K562 (cell line): Measurements from ENCODE around the gene CHTOP. TPM values are rescaled to one million over a fixed set of nuclear protein-coding genes. Genes with fewer than 3 reads are reported as not detected.

Experiments used
- ATF1 ChIP-seq, 2 experiments: fragments of 450-650 bp in 1 of 2; IDR thresholded peaks; 2 replicates each; pipeline ENCODE4 v1.6.1; 2016; ENCODE audit warnings: missing compliant biosample characterization in 1 of 2, missing genetic modification characterization in 1 of 2
- CBFA2T3 ChIP-seq: fragments of 450-650 bp; IDR thresholded peaks from 2 replicates; pipeline ENCODE4 v1.6.1; 2017
- CXXC5 ChIP-seq: fragments of 250-450 bp; sonication (Bioruptor Pico); IDR thresholded peaks from 2 replicates; pipeline ENCODE4 v1.8.0; 2022; ENCODE audit warnings: inconsistent platforms, mild to moderate bottlenecking, moderate library complexity
- FOXP1 ChIP-seq: sonication (generic); formaldehyde crosslinking; IDR thresholded peaks from 2 replicates; pipeline ENCODE4 v1.8.0; 2022; ENCODE audit warnings: mild to moderate bottlenecking, missing genetic modification reagents
- JUND ChIP-seq, 2 experiments: IDR thresholded peaks; 2 replicates in 1 of 2; 3 replicates in 1 of 2; pipeline ENCODE4 v1.6.1; 2011; ENCODE audit warnings: borderline replicate concordance in 2 of 2, low read depth in 2 of 2, low read length in 2 of 2, improper control_type of control experiment in 1 of 2, missing biosample characterization in 1 of 2, missing genetic modification characterization in 1 of 2, missing genetic modification reagents in 1 of 2
- KLF16 ChIP-seq: IDR thresholded peaks from 2 replicates; pipeline ENCODE4 v1.6.1; 2016; ENCODE audit warnings: antibody characterized with exemption
- MEIS2 ChIP-seq: fragments of 450-650 bp; IDR thresholded peaks from 2 replicates; pipeline ENCODE4 v1.6.1; 2014; ENCODE audit warnings: mild to moderate bottlenecking; ENCODE audit not compliant: partially characterized antibody
- MYNN ChIP-seq, 2 experiments: sonication (generic); formaldehyde crosslinking in 1 of 2; IDR thresholded peaks; 2 replicates each; pipeline versions ENCODE4 v1.5.0 to v1.6.1; 2016 to 2020; ENCODE audit warnings: antibody characterized with exemption in 1 of 2, missing genetic modification reagents in 1 of 2
- NFIC ChIP-seq: fragments of 450-650 bp; IDR thresholded peaks from 2 replicates; pipeline ENCODE4 v1.6.1; 2017; ENCODE audit warnings: mild to moderate bottlenecking, inconsistent platforms
- PHB2 ChIP-seq: fragments of 450-650 bp; IDR thresholded peaks from 2 replicates; pipeline ENCODE4 v1.6.1; 2017; ENCODE audit warnings: low read depth
- POLR2A ChIP-seq: fragments of 450-650 bp; conservative IDR thresholded peaks from 2 replicates; pipeline ENCODE4 v1.6.1; 2016
- POLR2G ChIP-seq: fragments of 200-400 bp; formaldehyde crosslinking; IDR thresholded peaks from 2 replicates; pipeline ENCODE4 v1.6.1; 2017; ENCODE audit warnings: low read depth, mild to moderate bottlenecking, antibody characterized with exemption, low read length, moderate library complexity
- POLR3A ChIP-seq: IDR thresholded peaks from 2 replicates; pipeline ENCODE4 v1.6.1; 2011; ENCODE audit warnings: borderline replicate concordance, mild to moderate bottlenecking, moderate library complexity; ENCODE audit not compliant: insufficient read length, insufficient read depth; ENCODE audit errors: extremely low read depth
- ZBED1 ChIP-seq: IDR thresholded peaks from 2 replicates; pipeline ENCODE4 v1.6.1; 2014
- ZKSCAN1 ChIP-seq: fragments of 150-350 bp; IDR thresholded peaks from 2 replicates; pipeline ENCODE4 v1.6.1; 2016; ENCODE audit warnings: low read depth, low read length
- ZNF75A ChIP-seq: fragments of 450-650 bp; formaldehyde crosslinking; IDR thresholded peaks from 2 replicates; pipeline ENCODE4 v1.4.0; 2020; ENCODE audit warnings: mild to moderate bottlenecking
- polyA plus RNA-seq, 8 experiments: library from polyadenylated mRNA; depleted of rRNA in 4 of 8; stranded (reverse) in 5 of 8; unstranded in 3 of 8; fragments of >200 nt; fragmentation: Nextera tagmentation in 2 of 8; fragmentation: Illumina TruSeq in 1 of 8; extraction: Ambion mirVana in 2 of 8; extraction: Trizol in 1 of 8; gene quantifications; 2 replicates each; pipeline versions ENCODE4 v1.2.1 to v1.2.3, GENCODE V29; 2011 to 2014; ENCODE audit warnings: inconsistent platforms in 1 of 8, missing spikeins in 1 of 8
- total RNA-seq, 7 experiments: library from RNA; depleted of rRNA in 6 of 7; stranded (reverse); fragments of >200 nt in 6 of 7; fragmentation: Illumina TruSeq in 2 of 7; extraction: Trizol in 2 of 7; gene quantifications; 2 replicates each; pipeline versions ENCODE4 v1.2.1 to v1.2.3, GENCODE V29; 2011 to 2021; ENCODE audit warnings: low replicate concordance in 1 of 7
- TF ChIP-seq, protein P1 (sequence below), 2 experiments: fragments of 450-650 bp; conservative IDR thresholded peaks; 2 replicates each; pipeline ENCODE4 v1.6.1; 2017; ENCODE audit warnings: mild to moderate bottlenecking in 2 of 2, moderate library complexity in 2 of 2
- TF ChIP-seq, protein P2 (sequence below): fragments of 250-450 bp; sonication (Bioruptor Pico); IDR thresholded peaks from 2 replicates; pipeline ENCODE4 v1.4.0; 2020; ENCODE audit warnings: mild to moderate bottlenecking, moderate library complexity
- TF ChIP-seq, protein P3 (sequence below): fragments of 450-650 bp; IDR thresholded peaks from 2 replicates; pipeline ENCODE4 v1.6.1; 2016
- TF ChIP-seq, protein P4 (sequence below): sonication (generic); formaldehyde crosslinking; IDR thresholded peaks from 2 replicates; pipeline ENCODE4 v1.8.0; 2022; ENCODE audit warnings: mild to moderate bottlenecking, missing genetic modification reagents

The CHTOP gene
- total and polyA plus RNA-seq, 9 of the 15 experiments (the other 6 are each of a cell fraction or from before 2014, with no cell fraction given): 10.2 to 91.8 (median 60.8) TPM

DNA sequence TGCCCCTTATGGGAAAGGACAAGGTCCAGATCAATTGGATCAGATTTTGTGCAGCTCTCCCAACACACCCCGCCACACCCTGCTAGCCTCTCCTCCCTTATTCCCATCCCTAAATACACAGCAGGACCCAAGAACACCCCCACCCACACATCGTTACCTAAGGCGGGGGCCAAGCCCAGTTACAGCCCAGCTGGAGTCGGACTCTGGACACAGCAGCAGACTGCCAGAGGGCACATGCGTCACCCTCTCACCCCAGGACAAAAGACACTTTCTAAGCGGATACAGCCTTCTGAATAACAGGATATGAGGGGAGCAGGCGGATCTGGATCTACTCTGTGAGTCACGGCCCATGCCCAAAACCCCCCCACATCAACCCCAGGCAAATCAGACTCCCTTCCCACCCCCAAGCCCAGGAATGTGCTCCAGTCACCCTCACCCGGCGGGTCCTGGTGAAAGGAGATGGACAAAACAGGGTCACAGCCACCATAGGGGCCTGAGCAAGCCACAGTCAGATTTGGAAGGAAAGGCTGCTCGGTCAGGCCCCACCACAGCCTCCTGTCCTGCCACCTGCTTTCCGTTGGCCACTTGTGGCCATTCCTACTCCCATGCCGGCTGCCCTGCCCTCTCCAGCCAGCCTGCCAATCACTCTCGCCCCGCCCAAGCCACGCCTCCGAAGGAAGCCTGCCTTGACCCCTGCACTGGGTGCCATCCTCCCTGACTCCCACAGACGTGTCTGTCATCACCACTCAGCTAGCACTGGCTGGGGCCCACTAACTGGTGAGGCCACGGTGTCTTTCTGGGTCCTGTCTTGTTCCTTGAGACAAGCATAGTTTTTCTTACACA lies 24.9 kb upstream of the CHTOP start (continued):
- TF ChIP-seq, protein P1, sequence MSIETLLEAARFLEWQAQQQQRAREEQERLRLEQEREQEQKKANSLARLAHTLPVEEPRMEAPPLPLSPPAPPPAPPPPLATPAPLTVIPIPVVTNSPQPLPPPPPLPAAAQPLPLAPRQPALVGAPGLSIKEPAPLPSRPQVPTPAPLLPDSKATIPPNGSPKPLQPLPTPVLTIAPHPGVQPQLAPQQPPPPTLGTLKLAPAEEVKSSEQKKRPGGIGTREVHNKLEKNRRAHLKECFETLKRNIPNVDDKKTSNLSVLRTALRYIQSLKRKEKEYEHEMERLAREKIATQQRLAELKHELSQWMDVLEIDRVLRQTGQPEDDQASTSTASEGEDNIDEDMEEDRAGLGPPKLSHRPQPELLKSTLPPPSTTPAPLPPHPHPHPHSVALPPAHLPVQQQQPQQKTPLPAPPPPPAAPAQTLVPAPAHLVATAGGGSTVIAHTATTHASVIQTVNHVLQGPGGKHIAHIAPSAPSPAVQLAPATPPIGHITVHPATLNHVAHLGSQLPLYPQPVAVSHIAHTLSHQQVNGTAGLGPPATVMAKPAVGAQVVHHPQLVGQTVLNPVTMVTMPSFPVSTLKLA (conservative IDR thresholded peaks at IDR 0.05): peak in 1 of 2 experiments; percentile 22; a peak in 1 of 4 replicates
- 0 out of 2 replicates have a peak, but pooled peaks have one; percentile 12 for TF ChIP-seq NFIC
- 0 out of 2 replicates have a peak, but pooled peaks have one; percentile 5 for TF ChIP-seq JUND (IDR thresholded peaks at IDR 0.05; ENCODE audit: borderline replicate concordance, low read depth, low read length)
- TF ChIP-seq JUND (tag; IDR thresholded peaks at IDR 0.05; ENCODE audit: borderline replicate concordance, low read depth, low read length): no peak; the same call in 2 of the 3 replicates
- peak; percentile 54 for TF ChIP-seq CBFA2T3
- TF ChIP-seq MEIS2: peak; percentile 99
- no peak for TF ChIP-seq ZNF75A
- no peak for TF ChIP-seq ZBED1
- TF ChIP-seq, protein P2, sequence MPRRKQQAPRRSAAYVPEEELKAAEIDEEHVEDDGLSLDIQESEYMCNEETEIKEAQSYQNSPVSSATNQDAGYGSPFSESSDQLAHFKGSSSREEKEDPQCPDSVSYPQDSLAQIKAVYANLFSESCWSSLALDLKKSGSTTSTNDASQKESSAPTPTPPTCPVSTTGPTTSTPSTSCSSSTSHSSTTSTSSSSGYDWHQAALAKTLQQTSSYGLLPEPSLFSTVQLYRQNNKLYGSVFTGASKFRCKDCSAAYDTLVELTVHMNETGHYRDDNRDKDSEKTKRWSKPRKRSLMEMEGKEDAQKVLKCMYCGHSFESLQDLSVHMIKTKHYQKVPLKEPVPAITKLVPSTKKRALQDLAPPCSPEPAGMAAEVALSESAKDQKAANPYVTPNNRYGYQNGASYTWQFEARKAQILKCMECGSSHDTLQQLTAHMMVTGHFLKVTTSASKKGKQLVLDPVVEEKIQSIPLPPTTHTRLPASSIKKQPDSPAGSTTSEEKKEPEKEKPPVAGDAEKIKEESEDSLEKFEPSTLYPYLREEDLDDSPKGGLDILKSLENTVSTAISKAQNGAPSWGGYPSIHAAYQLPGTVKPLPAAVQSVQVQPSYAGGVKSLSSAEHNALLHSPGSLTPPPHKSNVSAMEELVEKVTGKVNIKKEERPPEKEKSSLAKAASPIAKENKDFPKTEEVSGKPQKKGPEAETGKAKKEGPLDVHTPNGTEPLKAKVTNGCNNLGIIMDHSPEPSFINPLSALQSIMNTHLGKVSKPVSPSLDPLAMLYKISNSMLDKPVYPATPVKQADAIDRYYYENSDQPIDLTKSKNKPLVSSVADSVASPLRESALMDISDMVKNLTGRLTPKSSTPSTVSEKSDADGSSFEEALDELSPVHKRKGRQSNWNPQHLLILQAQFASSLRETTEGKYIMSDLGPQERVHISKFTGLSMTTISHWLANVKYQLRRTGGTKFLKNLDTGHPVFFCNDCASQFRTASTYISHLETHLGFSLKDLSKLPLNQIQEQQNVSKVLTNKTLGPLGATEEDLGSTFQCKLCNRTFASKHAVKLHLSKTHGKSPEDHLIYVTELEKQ (CRISPR knock-in tag): no peak
- no peak for TF ChIP-seq PHB2
- peak; percentile 27; the same call in 1 of the 2 replicates for TF ChIP-seq CXXC5
- no peak for TF ChIP-seq ZKSCAN1
- TF ChIP-seq, protein P3, sequence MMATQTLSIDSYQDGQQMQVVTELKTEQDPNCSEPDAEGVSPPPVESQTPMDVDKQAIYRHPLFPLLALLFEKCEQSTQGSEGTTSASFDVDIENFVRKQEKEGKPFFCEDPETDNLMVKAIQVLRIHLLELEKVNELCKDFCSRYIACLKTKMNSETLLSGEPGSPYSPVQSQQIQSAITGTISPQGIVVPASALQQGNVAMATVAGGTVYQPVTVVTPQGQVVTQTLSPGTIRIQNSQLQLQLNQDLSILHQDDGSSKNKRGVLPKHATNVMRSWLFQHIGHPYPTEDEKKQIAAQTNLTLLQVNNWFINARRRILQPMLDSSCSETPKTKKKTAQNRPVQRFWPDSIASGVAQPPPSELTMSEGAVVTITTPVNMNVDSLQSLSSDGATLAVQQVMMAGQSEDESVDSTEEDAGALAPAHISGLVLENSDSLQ: peak; percentile 99
- peak; percentile 67 for TF ChIP-seq POLR2G
- TF ChIP-seq, protein P4, sequence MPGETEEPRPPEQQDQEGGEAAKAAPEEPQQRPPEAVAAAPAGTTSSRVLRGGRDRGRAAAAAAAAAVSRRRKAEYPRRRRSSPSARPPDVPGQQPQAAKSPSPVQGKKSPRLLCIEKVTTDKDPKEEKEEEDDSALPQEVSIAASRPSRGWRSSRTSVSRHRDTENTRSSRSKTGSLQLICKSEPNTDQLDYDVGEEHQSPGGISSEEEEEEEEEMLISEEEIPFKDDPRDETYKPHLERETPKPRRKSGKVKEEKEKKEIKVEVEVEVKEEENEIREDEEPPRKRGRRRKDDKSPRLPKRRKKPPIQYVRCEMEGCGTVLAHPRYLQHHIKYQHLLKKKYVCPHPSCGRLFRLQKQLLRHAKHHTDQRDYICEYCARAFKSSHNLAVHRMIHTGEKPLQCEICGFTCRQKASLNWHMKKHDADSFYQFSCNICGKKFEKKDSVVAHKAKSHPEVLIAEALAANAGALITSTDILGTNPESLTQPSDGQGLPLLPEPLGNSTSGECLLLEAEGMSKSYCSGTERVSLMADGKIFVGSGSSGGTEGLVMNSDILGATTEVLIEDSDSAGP: no peak
- 0 out of 2 replicates have a peak, but pooled peaks have one; percentile 25 for TF ChIP-seq MYNN (IDR thresholded peaks at IDR 0.05)
- TF ChIP-seq MYNN (CRISPR knock-in tag; IDR thresholded peaks at IDR 0.05): no peak
- TF ChIP-seq ATF1 (CRISPR knock-in tag; IDR thresholded peaks at IDR 0.05): no peak
- TF ChIP-seq ATF1 (tag; IDR thresholded peaks at IDR 0.05): peak; percentile 46
- TF ChIP-seq KLF16: peak; percentile 31; the same call in 1 of the 2 replicates
- TF ChIP-seq POLR3A: no peak
- peak; percentile 42; the same call in 1 of the 2 replicates for TF ChIP-seq POLR2A
- TF ChIP-seq FOXP1: no peak
